Measurements from ENCODE around the gene KLHL7. TPM values are rescaled to one million over a fixed set of nuclear protein-coding genes. Genes with fewer than 3 reads are reported as not detected.

The KLHL7 gene
- polyA plus RNA-seq, 1 donor from 2014 or later: 198 TPM

DNA sequence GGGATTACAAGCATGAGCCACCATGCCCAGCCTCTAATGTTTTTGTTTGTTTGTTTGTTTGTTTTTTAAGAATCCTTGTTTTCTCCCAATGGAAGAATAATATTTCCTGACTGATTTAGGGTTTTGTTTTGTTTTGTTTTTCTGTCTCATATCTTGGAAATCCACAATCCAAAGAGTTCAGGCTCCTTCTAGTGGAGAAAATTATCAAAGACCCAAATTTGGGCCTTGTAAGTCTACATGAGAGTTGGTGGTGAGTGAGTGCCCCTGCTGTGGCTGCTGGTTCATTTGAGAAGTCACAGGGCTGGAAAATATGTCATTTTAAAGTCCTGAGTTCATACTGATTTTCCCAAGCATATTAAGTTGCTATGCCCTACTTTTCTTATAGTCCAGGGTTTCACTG, 33.5 kb upstream of the KLHL7 start:
- Histone ChIP-seq H3K4me2 (ENCODE audit: low read length) (no peak overlapping the region), H3K9me2 (ENCODE audit: insufficient read depth, low read length) (no peaks in the 10 kb centered on the region), H3K27me3 (ENCODE audit: insufficient read depth, low read depth, low read length) (no peaks in the 10 kb centered on the region), H3K9ac (ENCODE audit: low read length) (no peak overlapping the region), H3K4me3 (ENCODE audit: low read length) (no peak overlapping the region), H3K9me3 (ENCODE audit: low read length) (no peaks in the 10 kb centered on the region), H3F3A (ENCODE audit: insufficient read depth, low read length, poor library complexity, severe bottlenecking) (no peaks in the 10 kb centered on the region), H3K27ac (ENCODE audit: low read length) (no peak overlapping the region), H4K20me1 (ENCODE audit: insufficient read depth) (no peaks in the 10 kb centered on the region), H2AFZ (ENCODE audit: low read depth, low read length) (no peak overlapping the region), H3K36me3 (ENCODE audit: insufficient read depth, low read length) (no peaks in the 10 kb centered on the region), H3K79me2 (replicated peaks; ENCODE audit: insufficient read depth, low read length) (no peaks in the 10 kb centered on the region)
- TF ChIP-seq TAF1 (IDR thresholded peaks at IDR 0.05; ENCODE audit: low read depth) (no peak), SMC3 (conservative IDR thresholded peaks at IDR 0.05; ENCODE audit: poor library complexity) (no peak)
- TF ChIP-seq, protein P1, sequence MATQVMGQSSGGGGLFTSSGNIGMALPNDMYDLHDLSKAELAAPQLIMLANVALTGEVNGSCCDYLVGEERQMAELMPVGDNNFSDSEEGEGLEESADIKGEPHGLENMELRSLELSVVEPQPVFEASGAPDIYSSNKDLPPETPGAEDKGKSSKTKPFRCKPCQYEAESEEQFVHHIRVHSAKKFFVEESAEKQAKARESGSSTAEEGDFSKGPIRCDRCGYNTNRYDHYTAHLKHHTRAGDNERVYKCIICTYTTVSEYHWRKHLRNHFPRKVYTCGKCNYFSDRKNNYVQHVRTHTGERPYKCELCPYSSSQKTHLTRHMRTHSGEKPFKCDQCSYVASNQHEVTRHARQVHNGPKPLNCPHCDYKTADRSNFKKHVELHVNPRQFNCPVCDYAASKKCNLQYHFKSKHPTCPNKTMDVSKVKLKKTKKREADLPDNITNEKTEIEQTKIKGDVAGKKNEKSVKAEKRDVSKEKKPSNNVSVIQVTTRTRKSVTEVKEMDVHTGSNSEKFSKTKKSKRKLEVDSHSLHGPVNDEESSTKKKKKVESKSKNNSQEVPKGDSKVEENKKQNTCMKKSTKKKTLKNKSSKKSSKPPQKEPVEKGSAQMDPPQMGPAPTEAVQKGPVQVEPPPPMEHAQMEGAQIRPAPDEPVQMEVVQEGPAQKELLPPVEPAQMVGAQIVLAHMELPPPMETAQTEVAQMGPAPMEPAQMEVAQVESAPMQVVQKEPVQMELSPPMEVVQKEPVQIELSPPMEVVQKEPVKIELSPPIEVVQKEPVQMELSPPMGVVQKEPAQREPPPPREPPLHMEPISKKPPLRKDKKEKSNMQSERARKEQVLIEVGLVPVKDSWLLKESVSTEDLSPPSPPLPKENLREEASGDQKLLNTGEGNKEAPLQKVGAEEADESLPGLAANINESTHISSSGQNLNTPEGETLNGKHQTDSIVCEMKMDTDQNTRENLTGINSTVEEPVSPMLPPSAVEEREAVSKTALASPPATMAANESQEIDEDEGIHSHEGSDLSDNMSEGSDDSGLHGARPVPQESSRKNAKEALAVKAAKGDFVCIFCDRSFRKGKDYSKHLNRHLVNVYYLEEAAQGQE (IDR thresholded peaks at IDR 0.05; ENCODE audit: borderline replicate concordance): no peak

DNA sequence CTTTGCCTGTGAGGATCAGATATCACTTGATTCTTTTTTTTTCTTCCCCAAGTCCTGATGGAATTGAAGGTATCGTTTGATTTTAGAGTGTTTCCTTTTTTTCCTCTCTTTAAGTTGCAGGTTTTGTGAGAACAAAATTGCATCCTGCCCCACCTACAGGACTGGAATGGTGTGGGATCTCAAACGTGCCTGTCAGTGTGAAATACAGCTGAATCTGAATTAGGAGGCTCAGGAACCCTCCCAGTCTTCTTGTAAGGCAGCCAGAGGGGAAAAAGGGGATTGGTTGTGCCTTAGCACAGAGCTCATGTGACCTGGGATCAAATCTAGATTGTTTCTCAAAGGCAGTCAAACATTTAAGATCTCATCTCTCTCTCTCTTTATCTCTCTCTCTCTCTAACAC, 32.7 kb upstream of the KLHL7 start:
- Histone ChIP-seq H2AFZ (ENCODE audit: low read depth, low read length) (no peak overlapping the region), H3K27me3 (ENCODE audit: insufficient read depth, low read depth, low read length) (no peaks in the 10 kb centered on the region), H3K9me2 (ENCODE audit: insufficient read depth, low read length) (no peaks in the 10 kb centered on the region), H3K79me2 (replicated peaks; ENCODE audit: insufficient read depth, low read length) (no peaks in the 10 kb centered on the region), H3K9me3 (ENCODE audit: low read length) (no peaks in the 10 kb centered on the region), H3K27ac (ENCODE audit: low read length) (no peak overlapping the region), H3K9ac (ENCODE audit: low read length) (no peak overlapping the region), H3K36me3 (ENCODE audit: insufficient read depth, low read length) (no peaks in the 10 kb centered on the region), H3K4me2 (ENCODE audit: low read length) (no peak overlapping the region), H4K20me1 (ENCODE audit: insufficient read depth) (no peaks in the 10 kb centered on the region), H3F3A (ENCODE audit: insufficient read depth, low read length, poor library complexity, severe bottlenecking) (no peaks in the 10 kb centered on the region), H3K4me3 (ENCODE audit: low read length) (no peak overlapping the region)
- TF ChIP-seq SMC3 (conservative IDR thresholded peaks at IDR 0.05; ENCODE audit: poor library complexity) (no peak), EZH2 (IDR thresholded peaks at IDR 0.05; ENCODE audit: borderline replicate concordance, insufficient read depth, low read length, poor library complexity, severe bottlenecking) (no peak), EP300 (conservative IDR thresholded peaks at IDR 0.05; ENCODE audit: poor library complexity, severe bottlenecking) (no peak), TAF1 (IDR thresholded peaks at IDR 0.05; ENCODE audit: low read depth) (no peak), POLR2AphosphoS5 (IDR thresholded peaks at IDR 0.05) (no peak), RAD21 (conservative IDR thresholded peaks at IDR 0.05) (no peak), MXI1 (conservative IDR thresholded peaks at IDR 0.05; ENCODE audit: poor library complexity, severe bottlenecking) (no peak)
- TF ChIP-seq, protein P1 (IDR thresholded peaks at IDR 0.05; ENCODE audit: borderline replicate concordance): no peak
- TF ChIP-seq, protein P2, sequence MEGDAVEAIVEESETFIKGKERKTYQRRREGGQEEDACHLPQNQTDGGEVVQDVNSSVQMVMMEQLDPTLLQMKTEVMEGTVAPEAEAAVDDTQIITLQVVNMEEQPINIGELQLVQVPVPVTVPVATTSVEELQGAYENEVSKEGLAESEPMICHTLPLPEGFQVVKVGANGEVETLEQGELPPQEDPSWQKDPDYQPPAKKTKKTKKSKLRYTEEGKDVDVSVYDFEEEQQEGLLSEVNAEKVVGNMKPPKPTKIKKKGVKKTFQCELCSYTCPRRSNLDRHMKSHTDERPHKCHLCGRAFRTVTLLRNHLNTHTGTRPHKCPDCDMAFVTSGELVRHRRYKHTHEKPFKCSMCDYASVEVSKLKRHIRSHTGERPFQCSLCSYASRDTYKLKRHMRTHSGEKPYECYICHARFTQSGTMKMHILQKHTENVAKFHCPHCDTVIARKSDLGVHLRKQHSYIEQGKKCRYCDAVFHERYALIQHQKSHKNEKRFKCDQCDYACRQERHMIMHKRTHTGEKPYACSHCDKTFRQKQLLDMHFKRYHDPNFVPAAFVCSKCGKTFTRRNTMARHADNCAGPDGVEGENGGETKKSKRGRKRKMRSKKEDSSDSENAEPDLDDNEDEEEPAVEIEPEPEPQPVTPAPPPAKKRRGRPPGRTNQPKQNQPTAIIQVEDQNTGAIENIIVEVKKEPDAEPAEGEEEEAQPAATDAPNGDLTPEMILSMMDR (IDR thresholded peaks at IDR 0.05; ENCODE audit: poor library complexity, severe bottlenecking): no peak

Data from neural cell (in vitro differentiated cells).